WI38 (cell line): ENCODE results near the gene THSD4.

Experiments used
- H3K4me3 ChIP-seq: 2 replicates; pipeline ENCODE4 v1.5.1; 2011; ENCODE audit warnings: low read depth, mild to moderate bottlenecking, control low read depth, low read length
- TF ChIP-seq, protein P1 (sequence below): IDR thresholded peaks from 2 replicates; pipeline ENCODE4 v1.5.1; 2012; ENCODE audit warnings: low read depth, mild to moderate bottlenecking, control low read depth, low read length

THSD4 gene

DNA sequence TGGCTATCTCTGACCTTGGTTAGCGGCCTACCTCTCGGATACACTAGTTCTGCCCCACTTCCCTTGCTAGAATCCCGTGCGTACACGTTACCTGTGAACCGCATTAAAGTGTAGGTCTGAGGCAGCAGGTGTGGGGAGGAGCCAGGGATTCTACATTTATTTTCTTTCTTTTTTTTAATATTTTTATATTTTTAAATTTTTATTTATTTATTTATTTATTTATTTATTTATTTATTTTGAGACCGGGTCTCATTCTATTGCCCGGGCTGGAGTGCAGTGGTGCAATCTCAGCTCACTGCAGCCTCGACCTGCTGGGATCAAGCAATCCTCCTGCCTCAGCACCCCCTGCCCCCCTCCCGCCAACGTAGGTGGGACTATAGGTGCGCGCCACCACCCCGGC is 634.2 kb downstream of the THSD4 start:
- no peak overlapping the region for H3K4me3 ChIP-seq
- TF ChIP-seq, protein P1, sequence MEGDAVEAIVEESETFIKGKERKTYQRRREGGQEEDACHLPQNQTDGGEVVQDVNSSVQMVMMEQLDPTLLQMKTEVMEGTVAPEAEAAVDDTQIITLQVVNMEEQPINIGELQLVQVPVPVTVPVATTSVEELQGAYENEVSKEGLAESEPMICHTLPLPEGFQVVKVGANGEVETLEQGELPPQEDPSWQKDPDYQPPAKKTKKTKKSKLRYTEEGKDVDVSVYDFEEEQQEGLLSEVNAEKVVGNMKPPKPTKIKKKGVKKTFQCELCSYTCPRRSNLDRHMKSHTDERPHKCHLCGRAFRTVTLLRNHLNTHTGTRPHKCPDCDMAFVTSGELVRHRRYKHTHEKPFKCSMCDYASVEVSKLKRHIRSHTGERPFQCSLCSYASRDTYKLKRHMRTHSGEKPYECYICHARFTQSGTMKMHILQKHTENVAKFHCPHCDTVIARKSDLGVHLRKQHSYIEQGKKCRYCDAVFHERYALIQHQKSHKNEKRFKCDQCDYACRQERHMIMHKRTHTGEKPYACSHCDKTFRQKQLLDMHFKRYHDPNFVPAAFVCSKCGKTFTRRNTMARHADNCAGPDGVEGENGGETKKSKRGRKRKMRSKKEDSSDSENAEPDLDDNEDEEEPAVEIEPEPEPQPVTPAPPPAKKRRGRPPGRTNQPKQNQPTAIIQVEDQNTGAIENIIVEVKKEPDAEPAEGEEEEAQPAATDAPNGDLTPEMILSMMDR = no peak

- TF ChIP-seq, protein P1 = no peak
- no peak overlapping the region for H3K4me3 ChIP-seq
Measured at GRCh38 chr15:71752128-71752527, 636.9 kb downstream of the THSD4 start.

- TF ChIP-seq, protein P1 = peak; percentile 40
- no peak overlapping the region for H3K4me3 ChIP-seq
Measured at GRCh38 chr15:71752604-71753289, 637.5 kb downstream of the THSD4 start.

GRCh38 chr15:71753346-71753745 is 638.1 kb downstream of the THSD4 start:
- TF ChIP-seq, protein P1 = no peak
- H3K4me3 ChIP-seq = no peak overlapping the region

GRCh38 chr15:71754660-71755059 is 639.4 kb downstream of the THSD4 start:
- TF ChIP-seq, protein P1 = no peak

GRCh38 chr15:71755092-71755970 is 640.1 kb downstream of the THSD4 start:
- TF ChIP-seq, protein P1 = no peak
- no peak overlapping the region for H3K4me3 ChIP-seq

More at GRCh38 chr15:71754660-71755059, 639.4 kb downstream of the THSD4 start:
- no peak overlapping the region for H3K4me3 ChIP-seq
